ENCODE data around the gene MRGPRD. TPM values are rescaled to one million over a fixed set of nuclear protein-coding genes. Genes with fewer than 3 reads are reported as not detected.

MRGPRD gene
- total RNA-seq, 4 donors from 2014 or later = not detected

GRCh38 chr11:68982134-68982533 is 1.3 kb upstream of the MRGPRD start:
- WGBS = 92% methylated on average over 2 of the region's 2 CpGs
- Histone ChIP-seq H3K27ac (no peak overlapping the region), H3K27me3 (no peaks in the 10 kb centered on the region), H3K4me3 (no peak overlapping the region), H3K36me3 (no peaks in the 10 kb centered on the region), H3K4me1 (peaks cover 6% of the 10 kb centered on the region), H3K9me3 (no peaks in the 10 kb centered on the region)
- no peak for TF ChIP-seq CTCF (IDR thresholded peaks at IDR 0.05)
- TF ChIP-seq EP300 (IDR thresholded peaks at IDR 0.05) = no peak
- no peak for TF ChIP-seq POLR2AphosphoS5 (IDR thresholded peaks at IDR 0.05)
- TF ChIP-seq POLR2A (IDR thresholded peaks at IDR 0.05) = no peak
- no peak for DNase-seq (ENCODE audit: low spot score in 2 of 2)

GRCh38 chr11:68979931-68980775 is 633 bp downstream of the MRGPRD start:
- DNase-seq (ENCODE audit: low spot score in 2 of 2) = peak; percentile 42 to 58
- no peaks in the 10 kb centered on the region for H3K9me3 ChIP-seq

GRCh38 chr11:68978931-68979594 is 1.7 kb downstream of the MRGPRD start:
- no peak overlapping the region for H3K4me3 ChIP-seq
- H3K9me3 ChIP-seq = no peaks in the 10 kb centered on the region
- peak; percentile 63 to 75 for DNase-seq (ENCODE audit: low spot score in 2 of 2)
- no peaks in the 10 kb centered on the region for H3K27me3 ChIP-seq
- TF ChIP-seq EP300 (IDR thresholded peaks at IDR 0.05) = no peak
- WGBS = 56% methylated on average over 14 of the region's 15 CpGs
- H3K27ac ChIP-seq = no peak overlapping the region
- H3K4me1 ChIP-seq = peaks cover 6% of the 10 kb centered on the region
- no peaks in the 10 kb centered on the region for H3K36me3 ChIP-seq

More at GRCh38 chr11:68979931-68980775, 633 bp downstream of the MRGPRD start:
- Histone ChIP-seq H3K4me3 (no peak overlapping the region), H3K27me3 (no peaks in the 10 kb centered on the region), H3K4me1 (peaks cover 6% of the 10 kb centered on the region), H3K36me3 (no peaks in the 10 kb centered on the region), H3K27ac (no peak overlapping the region)
- WGBS = 88% methylated on average over 27 of the region's 33 CpGs
- no peak for TF ChIP-seq POLR2AphosphoS5 (IDR thresholded peaks at IDR 0.05)
- TF ChIP-seq POLR2A (IDR thresholded peaks at IDR 0.05) = no peak
- TF ChIP-seq EP300 (IDR thresholded peaks at IDR 0.05) = no peak
- no peak for TF ChIP-seq CTCF (IDR thresholded peaks at IDR 0.05)

GRCh38 chr11:68978626-68978930 is 2.2 kb downstream of the MRGPRD start:
- Histone ChIP-seq H3K27me3 (no peaks in the 10 kb centered on the region), H3K36me3 (no peaks in the 10 kb centered on the region), H3K27ac (no peak overlapping the region), H3K4me3 (no peak overlapping the region), H3K4me1 (peaks cover 7% of the 10 kb centered on the region), H3K9me3 (no peaks in the 10 kb centered on the region)
- WGBS = 88% methylated on average over 5 of the region's 5 CpGs
- DNase-seq (ENCODE audit: low spot score in 2 of 2) = peak in 1 of 2 donors; percentile 67
- TF ChIP-seq EP300 (IDR thresholded peaks at IDR 0.05) (no peak), POLR2AphosphoS5 (IDR thresholded peaks at IDR 0.05) (no peak)

- no peak for TF ChIP-seq CTCF (IDR thresholded peaks at IDR 0.05)
- TF ChIP-seq POLR2A (IDR thresholded peaks at IDR 0.05) = no peak
- TF ChIP-seq EP300 (IDR thresholded peaks at IDR 0.05) = no peak
- no peak for TF ChIP-seq POLR2AphosphoS5 (IDR thresholded peaks at IDR 0.05)
- no peak overlapping the region for H3K4me3 ChIP-seq
- H3K27ac ChIP-seq = no peak overlapping the region
- no peaks in the 10 kb centered on the region for H3K9me3 ChIP-seq
- H3K36me3 ChIP-seq = no peaks in the 10 kb centered on the region
- no peaks in the 10 kb centered on the region for H3K27me3 ChIP-seq
- DNase-seq (ENCODE audit: low spot score in 2 of 2) = peak; percentile 39 to 49
- H3K4me1 ChIP-seq = peaks cover 9% of the 10 kb centered on the region
- WGBS = 65% methylated on average over 14 of the region's 14 CpGs
Measured at GRCh38 chr11:68977781-68978625, 2.8 kb downstream of the MRGPRD start.

Measured in suprapubic skin (tissue), 4 donors.